Measurements from ENCODE around the gene CDYL2.

Gene CDYL2

DNA sequence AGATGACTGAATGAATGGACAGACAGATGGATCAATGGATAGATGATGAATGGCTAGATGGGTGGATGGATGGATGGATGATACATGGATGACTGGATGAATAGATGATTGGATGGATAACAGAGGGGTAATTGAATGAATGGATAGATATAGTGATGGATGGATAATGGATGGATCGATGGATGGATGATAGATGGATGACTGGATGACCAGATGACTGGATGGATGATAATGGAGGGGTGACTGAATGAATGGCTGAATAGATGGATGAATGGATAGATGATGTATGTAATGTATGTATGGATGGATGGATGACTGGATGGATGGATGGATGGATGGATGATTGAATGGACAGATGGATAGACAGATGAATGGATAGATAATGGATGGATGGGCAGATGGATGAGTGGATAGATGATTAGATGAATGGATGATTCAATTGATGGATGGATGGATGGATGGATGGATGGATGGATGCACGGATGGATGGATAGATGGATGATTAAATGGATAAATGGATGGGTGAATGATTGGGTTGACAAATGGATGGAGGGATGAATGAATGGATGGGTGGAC is 87.7 kb downstream of the CDYL2 start:
- 100% methylated on average over 1 of the region's 2 CpGs for WGBS (ENCODE audit: insufficient coverage, insufficient read length)
- H3K4me1 ChIP-seq (ENCODE audit: control insufficient read depth, insufficient read depth, low read length) = no peaks in the 10 kb centered on the region
- H3K4me3 ChIP-seq (ENCODE audit: low read length) = no peak overlapping the region
- DNase-seq (ENCODE audit: low read depth, low spot score) = no peak
- no peaks in the 10 kb centered on the region for H3K36me3 ChIP-seq (ENCODE audit: control insufficient read depth, insufficient read depth, low read length)
- no peaks in the 10 kb centered on the region; the same call in 1 of the 2 replicates for H3K9me3 ChIP-seq (ENCODE audit: control insufficient read depth, insufficient read depth, low read length)
- H3K27me3 ChIP-seq (ENCODE audit: control insufficient read depth, insufficient read depth, low read length) = no peaks in the 10 kb centered on the region
- no peak overlapping the region for H3K27ac ChIP-seq (ENCODE audit: low read length)

GRCh38 chr16:80711406-80711805 is 93.0 kb downstream of the CDYL2 start:
- Histone ChIP-seq H3K4me3 (ENCODE audit: low read length) (no peak overlapping the region), H3K27ac (ENCODE audit: low read length) (no peak overlapping the region), H3K36me3 (ENCODE audit: control insufficient read depth, insufficient read depth, low read length) (no peaks in the 10 kb centered on the region), H3K27me3 (ENCODE audit: control insufficient read depth, insufficient read depth, low read length) (no peaks in the 10 kb centered on the region), H3K9me3 (ENCODE audit: control insufficient read depth, insufficient read depth, low read length) (no peaks in the 10 kb centered on the region; the same call in 1 of the 2 replicates), H3K4me1 (ENCODE audit: control insufficient read depth, insufficient read depth, low read length) (no peaks in the 10 kb centered on the region)
- no CpG with 5 or more reads among the region's 4 CpGs for WGBS (ENCODE audit: insufficient coverage, insufficient read length)
- DNase-seq (ENCODE audit: low read depth, low spot score) = no peak

GRCh38 chr16:80710918-80711317 is 93.5 kb downstream of the CDYL2 start:
- Histone ChIP-seq H3K27ac (ENCODE audit: low read length) (no peak overlapping the region), H3K4me1 (ENCODE audit: control insufficient read depth, insufficient read depth, low read length) (no peaks in the 10 kb centered on the region), H3K36me3 (ENCODE audit: control insufficient read depth, insufficient read depth, low read length) (no peaks in the 10 kb centered on the region), H3K27me3 (ENCODE audit: control insufficient read depth, insufficient read depth, low read length) (no peaks in the 10 kb centered on the region), H3K4me3 (ENCODE audit: low read length) (no peak overlapping the region), H3K9me3 (ENCODE audit: control insufficient read depth, insufficient read depth, low read length) (no peaks in the 10 kb centered on the region; the same call in 1 of the 2 replicates)
- WGBS (ENCODE audit: insufficient coverage, insufficient read length) = no CpG with 5 or more reads among the region's 8 CpGs
- DNase-seq (ENCODE audit: low read depth, low spot score) = no peak

DNA sequence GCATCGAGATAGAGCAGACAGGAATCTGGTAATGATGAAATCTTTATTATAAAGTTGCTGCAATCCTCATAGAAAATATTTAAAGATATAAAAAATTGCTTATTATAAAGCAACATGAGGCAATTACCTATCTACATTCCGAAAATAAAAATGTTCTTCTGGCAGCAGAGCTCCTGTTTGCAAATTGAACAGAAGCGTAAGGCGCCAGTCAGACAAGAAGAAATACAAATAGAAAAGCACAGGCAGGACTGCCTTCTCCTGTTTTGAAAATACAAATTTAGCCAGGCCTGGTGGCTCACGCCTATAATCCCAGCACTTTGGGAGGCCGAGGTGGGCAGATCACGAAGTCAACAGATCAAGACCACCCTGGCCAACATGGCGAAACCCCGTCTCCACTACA is 95.6 kb downstream of the CDYL2 start:
- no peaks in the 10 kb centered on the region for H3K36me3 ChIP-seq (ENCODE audit: control insufficient read depth, insufficient read depth, low read length)
- H3K4me1 ChIP-seq (ENCODE audit: control insufficient read depth, insufficient read depth, low read length) = no peaks in the 10 kb centered on the region
- no CpG with 5 or more reads among the region's 9 CpGs for WGBS (ENCODE audit: insufficient coverage, insufficient read length)
- no peaks in the 10 kb centered on the region; the same call in 1 of the 2 replicates for H3K9me3 ChIP-seq (ENCODE audit: control insufficient read depth, insufficient read depth, low read length)
- H3K4me3 ChIP-seq (ENCODE audit: low read length) = no peak overlapping the region
- no peaks in the 10 kb centered on the region for H3K27me3 ChIP-seq (ENCODE audit: control insufficient read depth, insufficient read depth, low read length)
- no peak overlapping the region for H3K27ac ChIP-seq (ENCODE audit: low read length)
- no peak for DNase-seq (ENCODE audit: low read depth, low spot score)

DNA sequence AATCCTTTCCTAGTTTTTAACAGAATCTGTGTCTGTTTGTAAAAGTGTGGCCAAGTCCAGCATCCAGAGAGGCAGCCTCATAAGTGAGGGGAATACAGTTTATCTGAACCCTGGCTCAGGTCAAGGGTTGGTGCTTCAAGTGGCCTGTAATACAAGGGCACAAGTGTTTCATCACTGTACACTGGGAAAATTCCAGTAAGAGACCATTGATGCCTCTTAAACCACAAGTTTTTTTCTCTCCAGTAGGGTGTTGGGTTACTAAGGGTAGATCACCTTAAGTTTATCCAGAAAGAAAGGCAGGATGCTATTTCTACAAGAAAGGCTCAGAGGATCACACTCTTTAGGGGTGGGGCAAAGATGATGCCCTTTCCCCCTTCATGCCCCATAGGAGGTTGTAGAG is 96.7 kb downstream of the CDYL2 start:
- Histone ChIP-seq H3K4me3 (ENCODE audit: low read length) (no peak overlapping the region), H3K9me3 (ENCODE audit: control insufficient read depth, insufficient read depth, low read length) (no peaks in the 10 kb centered on the region), H3K27ac (ENCODE audit: low read length) (no peak overlapping the region), H3K4me1 (ENCODE audit: control insufficient read depth, insufficient read depth, low read length) (no peaks in the 10 kb centered on the region), H3K27me3 (ENCODE audit: control insufficient read depth, insufficient read depth, low read length) (no peaks in the 10 kb centered on the region), H3K36me3 (ENCODE audit: control insufficient read depth, insufficient read depth, low read length) (no peaks in the 10 kb centered on the region)
- no peak for DNase-seq (ENCODE audit: low read depth, low spot score)

GRCh38 chr16:80705596-80705995 is 98.8 kb downstream of the CDYL2 start:
- Histone ChIP-seq H3K36me3 (ENCODE audit: control insufficient read depth, insufficient read depth, low read length) (no peaks in the 10 kb centered on the region), H3K27ac (ENCODE audit: low read length) (no peak overlapping the region), H3K4me3 (ENCODE audit: low read length) (no peak overlapping the region), H3K27me3 (ENCODE audit: control insufficient read depth, insufficient read depth, low read length) (no peaks in the 10 kb centered on the region), H3K4me1 (ENCODE audit: control insufficient read depth, insufficient read depth, low read length) (no peaks in the 10 kb centered on the region), H3K9me3 (ENCODE audit: control insufficient read depth, insufficient read depth, low read length) (no peaks in the 10 kb centered on the region)
- DNase-seq (ENCODE audit: low read depth, low spot score) = no peak
- no CpG with 5 or more reads among the region's 2 CpGs for WGBS (ENCODE audit: insufficient coverage, insufficient read length)

DNA sequence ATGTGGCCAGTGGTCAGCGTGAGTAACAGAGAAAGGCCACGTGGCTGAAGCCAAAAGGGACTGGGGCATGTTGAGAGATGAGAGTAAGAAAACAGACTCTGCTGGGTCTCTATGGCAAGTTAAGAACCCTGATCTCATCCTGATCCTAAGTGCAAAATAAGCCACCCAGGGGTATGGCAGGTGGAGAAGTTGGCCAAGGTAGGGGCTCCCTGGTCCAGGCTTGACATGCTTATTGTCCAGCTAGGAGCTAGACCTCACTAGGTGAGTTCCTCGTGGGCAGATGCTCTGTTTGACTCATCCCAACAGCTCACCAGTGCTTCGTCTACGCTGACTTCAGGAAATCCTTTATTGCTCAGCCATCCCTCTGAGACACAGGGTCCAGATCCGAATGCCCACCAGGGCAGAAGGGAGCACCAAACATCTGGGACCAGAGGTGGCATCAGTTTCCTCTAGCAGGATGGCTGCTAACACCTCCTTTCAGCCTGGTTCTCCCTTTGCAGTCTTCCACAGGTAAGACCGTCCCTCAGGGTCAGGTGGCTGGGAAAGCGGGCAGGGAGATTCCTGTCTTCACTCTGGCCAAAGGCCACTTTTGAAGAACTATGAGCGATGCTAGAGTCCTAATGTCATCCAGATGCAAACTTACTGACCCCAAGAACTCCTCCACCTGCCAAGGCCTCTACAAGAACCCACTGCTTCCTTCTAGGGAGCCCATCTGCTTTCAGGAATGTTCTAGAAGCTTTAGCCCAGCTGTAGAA is 99.5 kb downstream of the CDYL2 start:
- H3K36me3 ChIP-seq (ENCODE audit: control insufficient read depth, insufficient read depth, low read length) = no peaks in the 10 kb centered on the region
- no peak for DNase-seq (ENCODE audit: low read depth, low spot score)
- no peaks in the 10 kb centered on the region for H3K9me3 ChIP-seq (ENCODE audit: control insufficient read depth, insufficient read depth, low read length)
- no peaks in the 10 kb centered on the region for H3K4me1 ChIP-seq (ENCODE audit: control insufficient read depth, insufficient read depth, low read length)
- no CpG with 5 or more reads among the region's 9 CpGs for WGBS (ENCODE audit: insufficient coverage, insufficient read length)
- no peak overlapping the region for H3K4me3 ChIP-seq (ENCODE audit: low read length)
- no peaks in the 10 kb centered on the region for H3K27me3 ChIP-seq (ENCODE audit: control insufficient read depth, insufficient read depth, low read length)
- H3K27ac ChIP-seq (ENCODE audit: low read length) = no peak overlapping the region

DNA sequence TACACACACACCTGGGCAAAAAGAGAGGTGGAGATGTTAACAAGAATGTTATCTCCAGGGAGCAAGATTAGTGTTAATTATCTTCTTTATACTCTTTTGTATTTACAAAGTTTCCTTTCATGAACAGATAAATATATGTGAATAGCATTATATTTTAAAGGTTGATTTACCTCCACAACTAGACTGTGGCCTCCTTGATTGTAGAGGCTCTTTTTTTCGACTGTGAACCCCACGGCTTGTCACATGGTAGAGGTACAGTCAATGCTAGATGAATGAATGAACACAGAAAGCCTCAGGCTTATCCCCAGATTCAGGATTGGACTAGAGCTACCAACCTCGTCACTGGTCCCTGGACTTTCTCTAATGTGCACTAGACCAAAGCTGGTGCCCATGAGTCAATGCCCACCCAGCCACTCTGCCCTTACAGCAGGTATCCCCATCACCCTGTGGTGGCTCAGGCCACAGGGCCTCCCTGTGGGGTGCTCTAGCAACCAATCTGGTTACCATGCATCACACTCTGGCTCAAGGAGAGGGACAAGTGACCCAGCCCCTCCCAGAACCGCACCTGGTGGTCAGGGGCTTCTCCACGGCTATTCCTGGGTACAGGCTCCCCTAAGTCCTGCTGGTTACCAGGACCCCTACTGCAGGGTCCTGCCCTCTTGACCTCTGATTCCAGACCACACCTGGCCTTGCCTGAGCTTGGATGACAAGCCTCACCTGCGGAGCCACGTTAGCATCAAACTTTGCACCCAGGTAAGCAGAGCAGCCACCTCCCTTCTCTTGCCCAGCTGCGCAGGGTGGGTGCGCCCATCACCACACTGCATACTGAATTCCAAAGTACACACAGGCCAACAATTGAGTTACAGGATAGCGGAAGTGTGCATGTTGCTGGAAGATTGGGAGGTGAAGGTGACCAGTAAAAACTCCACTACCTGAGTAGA is 101.0 kb downstream of the CDYL2 start:
- WGBS (ENCODE audit: insufficient coverage, insufficient read length) = no CpG with 5 or more reads among the region's 10 CpGs
- no peaks in the 10 kb centered on the region for H3K27me3 ChIP-seq (ENCODE audit: control insufficient read depth, insufficient read depth, low read length)
- no peak overlapping the region for H3K27ac ChIP-seq (ENCODE audit: low read length)
- H3K36me3 ChIP-seq (ENCODE audit: control insufficient read depth, insufficient read depth, low read length) = no peaks in the 10 kb centered on the region
- H3K4me1 ChIP-seq (ENCODE audit: control insufficient read depth, insufficient read depth, low read length) = no peaks in the 10 kb centered on the region
- H3K4me3 ChIP-seq (ENCODE audit: low read length) = no peak overlapping the region
- no peak for DNase-seq (ENCODE audit: low read depth, low spot score)
- no peaks in the 10 kb centered on the region for H3K9me3 ChIP-seq (ENCODE audit: control insufficient read depth, insufficient read depth, low read length)

GRCh38 chr16:80702696-80703095 is 101.7 kb downstream of the CDYL2 start:
- H3K4me1 ChIP-seq (ENCODE audit: control insufficient read depth, insufficient read depth, low read length) = no peaks in the 10 kb centered on the region
- no peak for DNase-seq (ENCODE audit: low read depth, low spot score)
- no peaks in the 10 kb centered on the region for H3K9me3 ChIP-seq (ENCODE audit: control insufficient read depth, insufficient read depth, low read length)
- H3K27me3 ChIP-seq (ENCODE audit: control insufficient read depth, insufficient read depth, low read length) = no peaks in the 10 kb centered on the region
- H3K4me3 ChIP-seq (ENCODE audit: low read length) = no peak overlapping the region
- no peak overlapping the region for H3K27ac ChIP-seq (ENCODE audit: low read length)
- no CpG with 5 or more reads among the region's 3 CpGs for WGBS (ENCODE audit: insufficient coverage, insufficient read length)
- no peaks in the 10 kb centered on the region for H3K36me3 ChIP-seq (ENCODE audit: control insufficient read depth, insufficient read depth, low read length)

GRCh38 chr16:80700558-80700957 is 103.8 kb downstream of the CDYL2 start:
- no peak for DNase-seq (ENCODE audit: low read depth, low spot score)
- Histone ChIP-seq H3K27ac (ENCODE audit: low read length) (no peak overlapping the region), H3K4me1 (ENCODE audit: control insufficient read depth, insufficient read depth, low read length) (no peaks in the 10 kb centered on the region), H3K27me3 (ENCODE audit: control insufficient read depth, insufficient read depth, low read length) (no peaks in the 10 kb centered on the region), H3K9me3 (ENCODE audit: control insufficient read depth, insufficient read depth, low read length) (no peaks in the 10 kb centered on the region), H3K36me3 (ENCODE audit: control insufficient read depth, insufficient read depth, low read length) (no peaks in the 10 kb centered on the region), H3K4me3 (ENCODE audit: low read length) (no peak overlapping the region)
- WGBS (ENCODE audit: insufficient coverage, insufficient read length) = no CpG with 5 or more reads among the region's 4 CpGs
